Ecto neural progenitor cell (in vitro differentiated cells): ENCODE measurements around the gene PLEKHG5.

Experiments
- DNase-seq: peaks from one replicate; pipeline ENCODE4 v3.0.0-alpha.2; 2018; ENCODE audit warnings: low spot score

PLEKHG5 gene

DNA sequence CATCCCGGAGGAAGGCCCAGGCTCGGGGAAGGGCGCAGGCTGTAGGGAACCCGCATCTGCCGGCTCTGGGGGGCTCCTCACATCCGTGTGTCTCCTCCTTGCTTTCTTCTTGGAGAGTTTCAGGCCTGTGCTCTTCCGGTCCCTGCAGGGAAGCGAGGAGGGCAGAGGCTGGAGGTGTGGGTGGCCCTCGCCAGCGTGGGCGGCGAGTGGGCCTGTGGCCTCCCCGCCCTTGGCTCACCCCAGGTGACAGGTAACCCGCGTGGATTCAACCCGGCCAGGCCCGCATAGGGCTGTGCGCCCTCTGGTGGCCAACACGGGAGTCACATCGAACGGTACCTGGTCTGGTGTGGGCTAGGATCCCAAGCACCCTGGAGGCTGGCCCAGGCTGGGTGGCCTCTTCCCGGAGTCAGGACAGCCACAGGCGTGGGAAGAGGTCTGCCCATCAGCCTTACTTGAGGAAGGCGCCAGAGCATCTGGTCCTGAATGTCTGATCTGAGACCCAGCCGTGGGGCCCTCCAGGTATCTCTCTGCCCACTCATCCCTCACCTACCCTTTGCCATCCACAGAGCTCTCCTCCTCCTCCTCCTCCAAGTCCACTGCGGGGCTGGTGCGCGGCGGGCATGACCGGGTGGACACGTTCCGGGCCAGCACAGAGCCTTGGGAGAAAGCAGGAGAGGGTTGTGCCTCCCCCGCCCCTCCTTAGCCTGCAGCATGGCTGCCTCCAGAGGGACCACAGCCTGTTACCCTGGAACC, 15.9 kb downstream of the PLEKHG5 start:
- DNase-seq, result peak; percentile 84

DNA sequence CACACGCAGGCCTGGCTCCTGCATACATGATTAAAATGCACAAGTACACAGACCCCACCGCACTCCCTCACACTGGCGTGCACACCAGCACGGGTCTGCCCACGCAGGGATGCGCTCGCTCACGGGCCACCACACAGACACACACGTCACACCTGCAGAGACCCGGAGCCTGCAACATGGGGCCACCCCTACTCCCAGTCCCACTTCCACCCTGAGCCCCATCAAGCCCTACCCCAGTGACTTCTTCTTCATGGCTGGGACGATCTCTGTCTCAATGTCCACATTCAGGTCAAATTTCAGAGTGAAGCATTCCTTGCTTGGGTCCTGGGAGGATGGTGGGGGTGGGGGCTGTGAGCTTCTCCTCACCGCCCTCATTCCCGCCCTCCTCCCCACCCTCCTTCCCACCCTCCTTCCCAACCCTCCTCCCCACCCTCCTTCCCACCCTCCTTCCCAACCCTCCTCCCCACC, 16.6 kb downstream of the PLEKHG5 start:
- DNase-seq, result no peak

DNA sequence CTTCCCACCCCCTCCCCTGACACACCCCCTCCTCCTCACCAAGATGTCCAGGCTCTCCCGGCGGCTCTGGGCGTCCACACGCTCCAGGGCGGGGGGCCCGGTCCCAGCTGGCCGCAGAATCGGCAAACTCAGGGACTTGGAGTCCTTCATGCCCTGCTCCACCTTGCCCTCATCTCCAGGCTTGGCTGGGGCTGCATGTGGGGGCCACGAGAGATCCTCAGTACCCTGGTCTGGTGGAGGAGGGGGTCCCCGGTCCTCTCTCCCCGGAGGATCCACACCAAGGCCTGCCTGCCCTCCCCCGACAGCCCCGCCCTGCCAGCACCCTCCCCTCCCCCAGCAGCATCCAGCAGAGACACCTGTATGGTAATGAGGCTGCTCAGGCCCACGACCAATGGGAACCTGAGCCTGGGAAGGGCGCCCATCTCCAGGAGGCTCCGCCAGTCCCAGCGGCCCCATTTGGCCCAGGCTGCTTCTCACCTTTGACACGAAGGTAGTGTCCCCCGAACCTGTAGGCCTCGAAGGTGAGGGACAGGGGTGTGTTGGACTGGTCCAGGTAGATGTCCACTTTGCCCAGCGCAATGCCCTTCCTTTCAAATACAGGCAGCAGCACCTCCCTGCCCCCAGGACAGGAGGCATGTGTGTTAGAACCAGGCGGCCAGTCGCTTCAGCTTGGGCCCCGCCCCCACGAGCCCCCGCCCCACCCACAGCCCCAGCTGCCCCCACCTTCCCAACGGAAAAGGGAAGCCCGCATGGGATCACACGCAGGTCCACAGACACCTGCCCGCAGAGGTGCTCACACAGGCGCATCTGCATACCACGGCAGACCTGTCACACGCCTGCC, 17.3 kb downstream of the PLEKHG5 start:
- no peak for DNase-seq

DNA sequence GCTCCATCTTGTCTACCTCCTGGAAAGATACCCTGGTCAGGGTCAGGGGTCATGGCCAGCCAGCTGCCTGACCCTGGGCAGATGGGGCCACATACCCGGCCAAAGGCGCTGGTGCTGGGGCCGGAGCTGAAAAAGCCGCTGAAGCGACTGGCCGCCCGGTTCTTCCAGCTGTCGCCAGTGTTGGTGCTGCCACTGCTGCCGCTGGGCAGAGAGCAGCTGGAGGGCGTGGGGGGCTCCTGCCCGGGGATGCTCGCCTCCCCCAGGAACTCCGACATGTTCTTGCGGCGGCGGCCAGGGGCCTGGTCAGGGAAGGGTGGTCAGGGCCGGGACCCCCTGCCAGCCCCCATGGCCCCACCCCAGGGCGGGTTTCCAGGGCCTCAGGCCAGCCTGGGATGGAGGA, 18.3 kb downstream of the PLEKHG5 start:
- no peak for DNase-seq

DNA sequence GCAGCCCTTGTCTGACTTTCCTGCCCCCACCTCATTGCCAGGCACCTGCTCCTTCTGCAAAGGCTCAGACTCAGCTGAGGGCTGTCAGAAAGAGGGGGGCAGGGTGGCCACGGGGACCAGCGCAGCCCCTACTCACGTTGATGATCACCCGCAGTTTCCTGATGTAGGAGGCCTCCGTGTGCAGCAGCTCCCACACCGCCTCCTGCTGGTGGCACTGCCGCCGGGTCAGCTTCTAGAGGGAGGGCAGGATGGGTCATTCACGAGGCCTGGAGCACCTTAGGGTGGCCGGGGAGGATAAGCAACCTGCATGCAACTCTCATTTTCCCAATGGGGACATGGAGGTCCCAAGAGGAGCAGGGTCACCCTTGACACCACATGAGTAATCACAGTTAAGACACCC, 19.1 kb downstream of the PLEKHG5 start:
- no peak for DNase-seq

DNA sequence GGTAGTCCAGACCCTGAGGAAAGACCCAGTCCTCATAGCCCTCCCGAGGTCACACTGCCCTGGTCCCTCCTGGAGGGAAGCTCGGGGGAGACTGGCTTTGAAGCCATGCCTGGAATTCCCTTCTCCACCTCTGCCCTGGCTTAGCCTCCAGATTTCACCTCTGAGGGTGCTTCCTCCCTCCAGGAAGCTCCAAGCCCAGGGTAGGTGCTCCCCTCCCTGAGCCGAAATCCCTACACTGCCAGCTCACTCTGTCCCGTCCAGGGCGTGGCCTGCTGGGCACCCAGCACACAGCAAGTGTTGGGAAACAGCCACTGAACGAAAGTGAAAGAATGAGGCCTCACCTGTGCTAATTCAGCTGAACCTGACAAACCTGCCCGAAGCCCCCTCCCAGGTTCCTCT, 19.5 kb downstream of the PLEKHG5 start:
- DNase-seq, result no peak

DNA sequence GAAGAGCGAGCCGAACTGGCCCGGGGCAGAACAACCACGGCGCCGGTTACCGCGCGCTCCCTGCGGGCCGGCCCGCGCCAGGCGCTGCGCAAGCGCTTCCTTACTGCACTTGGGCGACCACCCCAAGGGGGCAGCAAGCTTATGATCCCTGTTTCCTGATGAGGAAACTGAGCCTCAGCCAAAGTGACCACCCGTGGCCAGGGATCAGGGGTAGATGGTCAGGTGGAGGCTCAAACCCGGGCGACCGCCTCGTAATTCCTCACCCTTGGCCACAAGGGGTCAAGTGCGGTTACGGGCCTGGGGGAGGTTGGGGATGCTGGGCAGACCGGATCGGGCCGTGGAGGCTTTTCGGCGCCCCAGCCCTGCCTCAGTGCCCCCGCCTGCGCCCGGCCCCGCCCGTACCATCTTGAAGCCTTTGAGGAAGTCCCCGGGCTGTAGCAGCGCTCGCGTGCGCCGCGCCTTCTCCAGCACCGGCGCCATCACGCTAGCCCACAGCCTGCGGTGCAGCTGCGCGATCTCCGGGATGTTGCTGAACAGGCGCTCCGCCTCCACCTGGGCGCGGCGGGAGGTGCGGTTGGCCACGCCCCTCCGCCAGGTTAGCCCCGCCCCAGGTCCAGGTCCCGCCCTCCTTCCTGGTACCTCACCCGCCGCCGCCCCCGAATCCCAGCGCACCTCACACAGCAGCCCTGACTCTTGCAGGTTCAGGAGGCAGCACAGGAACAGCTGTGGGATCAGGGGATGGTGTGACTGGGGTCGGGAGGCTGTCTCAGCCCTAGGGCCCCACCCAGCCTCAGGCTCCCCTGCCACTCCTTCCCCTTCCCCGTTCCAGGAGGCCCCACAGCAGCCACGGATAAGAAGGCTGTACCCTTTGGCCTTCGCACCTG, 20.1 kb downstream of the PLEKHG5 start:
- no peak for DNase-seq

DNA sequence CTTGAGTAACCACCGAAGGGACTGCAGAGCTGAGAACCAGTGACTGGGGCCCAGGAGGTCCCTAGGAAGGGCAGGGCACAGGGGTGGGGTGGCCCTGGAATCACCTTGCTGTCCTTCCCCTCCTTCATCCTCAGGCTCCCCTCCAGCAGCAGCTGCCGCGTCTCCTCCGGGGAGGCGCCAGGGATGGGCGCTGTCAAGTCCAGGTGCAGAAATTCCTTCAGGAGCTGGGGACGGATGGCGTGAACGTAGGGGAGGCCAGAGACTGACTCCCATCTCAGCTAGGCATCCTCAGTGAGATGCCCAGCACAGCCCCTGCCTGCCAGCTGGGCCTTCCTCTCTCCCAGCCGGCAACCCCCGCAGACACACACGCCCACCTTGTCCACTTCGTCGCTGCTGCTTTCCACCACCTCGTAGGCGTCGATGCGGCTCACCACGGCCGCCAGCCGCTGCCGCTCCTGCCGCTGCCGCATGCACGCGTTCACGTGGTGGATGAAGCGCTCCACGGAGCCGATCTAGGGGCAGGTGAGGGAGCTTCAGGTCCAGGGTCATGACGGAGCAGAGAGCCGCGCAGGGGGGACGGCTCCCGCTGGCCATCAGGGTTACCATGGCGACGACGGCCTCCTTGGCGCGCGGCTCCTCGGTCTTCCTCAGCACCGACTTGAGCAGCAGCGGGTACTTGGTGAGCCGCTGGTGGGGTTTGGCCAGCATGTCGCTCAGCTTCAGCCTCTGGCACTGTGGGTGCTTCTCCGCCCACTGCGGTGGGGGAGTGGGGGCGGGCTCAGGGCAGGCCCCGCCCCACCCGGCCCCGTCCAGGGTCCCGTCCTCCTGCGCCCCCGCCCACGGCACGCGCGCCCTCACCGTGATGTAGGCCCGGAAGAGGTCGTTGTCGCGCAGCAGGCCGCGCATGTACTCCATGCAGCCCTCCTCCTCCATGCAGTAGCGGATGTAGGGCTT, 21.1 kb downstream of the PLEKHG5 start:
- DNase-seq, result no peak

DNA sequence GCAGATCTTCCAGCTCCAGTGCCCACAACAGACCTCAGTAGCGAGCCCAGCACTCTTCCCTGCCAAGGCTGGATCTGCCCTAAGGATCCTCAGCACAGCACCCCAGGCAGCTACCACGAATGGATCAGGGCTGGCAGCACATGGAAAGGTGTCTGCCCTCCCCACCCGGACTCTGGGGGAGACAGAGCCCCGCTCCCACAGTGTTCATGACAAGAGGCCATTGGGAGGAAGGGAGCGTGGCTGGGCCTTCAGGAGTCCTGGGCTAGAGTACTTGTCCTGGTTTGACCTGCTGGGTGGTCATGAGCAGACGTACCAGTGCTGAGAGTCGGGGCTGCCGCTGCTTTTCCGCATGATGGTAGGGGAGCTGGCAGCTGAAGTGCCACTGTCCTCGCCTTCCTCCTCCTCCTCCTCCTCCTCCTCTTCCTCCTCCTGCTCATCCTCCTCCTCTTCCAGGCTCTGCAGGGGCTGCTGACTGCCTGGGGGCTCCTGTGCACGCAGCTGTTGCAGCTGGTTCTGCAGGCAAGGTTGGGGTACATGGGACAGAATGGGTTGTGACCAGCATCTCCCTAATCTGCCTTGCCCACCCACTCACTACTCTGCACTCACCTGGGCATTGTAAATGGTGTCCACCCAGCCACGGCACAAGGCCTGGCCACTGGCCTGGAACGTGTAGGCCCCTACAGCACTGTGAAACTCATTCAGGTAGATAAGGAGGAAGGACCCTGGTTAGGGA, 22.6 kb downstream of the PLEKHG5 start:
- DNase-seq, result no peak

DNA sequence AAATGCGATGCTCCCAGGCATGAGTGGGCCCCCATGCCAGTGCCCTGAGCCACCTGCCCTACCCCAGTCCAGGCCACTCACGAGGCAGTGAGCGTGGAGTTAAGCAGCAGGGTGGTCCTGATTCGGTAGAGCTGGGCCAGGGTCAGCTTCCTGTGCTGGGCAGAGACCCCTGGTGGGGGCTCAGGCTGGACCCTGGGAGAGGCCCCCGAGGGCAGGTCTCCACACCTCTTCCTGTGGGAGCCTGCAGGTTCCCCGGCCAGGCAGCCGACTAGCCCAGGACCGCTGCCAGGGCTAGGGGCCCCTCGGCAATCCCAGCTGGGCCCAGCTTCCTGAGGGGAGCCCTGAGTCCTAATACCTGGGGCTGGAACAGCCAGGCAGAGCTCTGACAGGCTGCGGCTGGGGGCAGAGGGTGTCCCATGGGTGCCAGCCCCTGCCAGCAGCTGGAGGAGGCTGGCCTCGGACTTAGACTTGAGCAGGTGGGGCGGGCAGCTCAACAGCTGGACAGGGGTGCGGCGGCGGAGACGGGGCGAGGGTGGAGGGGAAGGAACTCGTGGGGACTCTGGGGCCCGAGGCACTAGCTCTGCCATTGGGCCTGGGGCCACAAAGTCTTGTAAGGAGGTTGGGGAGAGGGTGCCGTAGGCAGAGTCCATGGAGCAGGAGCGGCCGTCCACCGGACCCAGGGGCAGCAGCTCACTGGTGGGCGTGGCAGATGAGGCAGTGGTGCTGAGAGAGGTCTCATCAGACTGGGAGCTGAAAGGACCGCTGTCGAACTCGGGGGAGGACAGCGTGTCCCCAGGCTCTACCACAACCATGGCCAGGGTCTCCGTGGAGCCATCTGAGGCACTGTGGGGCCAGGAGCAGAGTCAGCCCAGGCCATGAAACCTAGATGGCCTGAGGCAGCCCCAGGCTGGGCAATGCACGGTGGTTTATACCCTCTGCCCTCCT, 23.5 kb downstream of the PLEKHG5 start:
- no peak for DNase-seq

DNA sequence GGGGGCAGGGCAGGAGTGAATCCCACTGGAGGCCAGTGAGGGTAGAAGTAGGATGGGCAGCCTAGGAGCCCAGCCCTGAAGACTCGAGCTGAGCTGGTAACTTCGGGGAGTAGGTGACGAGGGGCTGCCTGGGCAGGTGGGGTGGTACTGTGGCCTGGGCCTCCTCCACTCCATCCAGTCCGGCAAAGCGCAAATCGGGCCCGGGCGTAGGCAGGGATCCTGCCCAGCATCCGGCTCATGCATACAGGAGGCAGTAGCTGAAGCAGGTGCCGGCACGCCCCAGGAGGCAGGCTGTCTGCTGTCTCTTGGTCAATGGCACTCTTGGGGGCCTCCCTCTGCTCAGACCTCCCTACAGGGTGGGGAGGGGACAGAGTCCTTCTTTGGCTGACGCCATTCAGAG, 24.2 kb downstream of the PLEKHG5 start:
- DNase-seq, result no peak

DNA sequence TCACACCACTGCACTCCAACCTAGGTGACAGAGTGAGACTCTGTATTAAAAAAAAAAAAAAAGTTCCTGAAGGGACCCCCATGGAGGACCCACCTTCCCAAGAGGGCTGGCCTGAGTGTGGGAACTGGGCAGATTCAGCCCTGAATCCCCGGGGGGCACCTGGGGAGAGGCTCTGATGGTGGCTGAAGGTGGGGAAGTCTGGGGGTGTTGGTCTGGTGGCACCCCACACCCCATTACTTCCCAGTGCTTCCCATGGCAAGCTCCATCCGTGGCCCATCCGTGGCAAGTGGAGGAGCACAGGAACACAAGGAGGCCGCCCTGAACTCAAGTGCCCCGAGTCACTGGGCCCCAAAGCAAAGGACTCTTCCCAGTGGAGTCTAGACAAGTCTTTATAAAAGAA, 24.7 kb downstream of the PLEKHG5 start:
- DNase-seq, result no peak

DNA sequence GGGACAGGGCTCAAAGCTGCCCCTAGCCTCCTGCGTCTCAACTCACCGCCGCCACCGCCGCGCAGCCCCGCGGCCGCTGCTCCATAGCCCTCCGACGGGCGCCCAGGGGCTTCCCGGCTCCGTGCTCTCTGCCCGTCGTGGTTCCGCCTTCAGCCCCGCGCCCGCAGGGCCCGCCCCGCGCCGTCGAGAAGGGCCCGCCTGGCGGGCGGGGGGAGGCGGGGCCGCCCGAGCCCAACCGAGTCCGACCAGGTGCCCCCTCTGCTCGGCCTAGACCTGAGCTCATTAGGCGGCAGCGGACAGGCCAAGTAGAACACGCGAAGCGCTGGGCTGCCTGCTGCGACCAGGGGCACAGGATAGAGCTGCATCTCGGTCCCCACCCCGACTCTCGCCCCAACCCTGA, 25.4 kb downstream of the PLEKHG5 start, which contains the start of gene TNFRSF25:
TNFRSF25 (minus strand) TSS at position 151 of the 400 bp plus-strand sequence; CDS start at position 85, 66 bp downstream.
- no peak for DNase-seq

DNA sequence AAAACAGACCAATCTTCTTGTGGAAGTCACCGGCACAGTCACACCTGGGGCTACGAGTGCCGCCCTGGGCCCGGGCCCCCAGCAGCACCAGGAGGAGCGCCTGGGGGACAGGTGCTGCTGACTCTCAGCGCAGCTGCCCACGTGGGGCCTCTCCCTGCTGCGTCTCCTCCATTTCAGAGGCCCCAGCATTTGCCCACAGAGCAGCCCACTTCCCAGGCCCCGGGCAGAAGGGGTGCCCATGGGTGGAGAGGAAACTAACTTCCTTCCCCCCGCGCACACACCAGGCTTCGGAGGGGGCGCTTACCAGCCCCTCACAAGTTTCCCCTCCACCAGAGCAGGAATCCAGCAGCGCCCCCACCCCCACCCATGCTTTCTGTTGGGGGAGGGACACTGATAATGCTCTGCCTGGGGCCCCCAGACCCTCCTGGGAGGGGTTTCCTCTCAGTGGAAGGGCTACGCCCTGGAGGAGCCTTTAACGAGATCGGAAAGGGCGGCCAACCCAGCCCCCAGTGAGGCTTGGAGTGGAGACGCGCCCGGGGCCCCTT, 25.9 kb downstream of the PLEKHG5 start:
- no peak for DNase-seq

DNA sequence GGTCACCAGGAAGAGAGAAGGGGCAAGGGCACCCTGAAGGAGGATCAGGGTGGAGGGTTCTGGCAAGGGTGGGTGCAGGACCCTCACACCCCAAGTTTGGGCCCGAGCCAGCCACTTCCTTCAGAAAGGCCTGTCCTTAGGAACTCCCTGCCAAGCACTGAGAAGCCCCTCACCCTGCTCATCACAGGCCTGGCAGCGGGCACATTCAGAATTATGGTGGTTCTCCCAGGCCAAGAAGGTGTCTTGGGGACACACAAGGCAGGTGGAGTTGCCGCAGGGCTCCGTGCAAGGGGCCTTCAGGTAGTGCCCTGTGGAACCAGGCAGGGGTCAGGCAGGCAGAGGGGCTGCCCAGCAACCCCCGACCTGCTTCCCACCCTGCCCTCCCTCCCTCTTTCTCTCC, 26.6 kb downstream of the PLEKHG5 start:
- no peak for DNase-seq

DNA sequence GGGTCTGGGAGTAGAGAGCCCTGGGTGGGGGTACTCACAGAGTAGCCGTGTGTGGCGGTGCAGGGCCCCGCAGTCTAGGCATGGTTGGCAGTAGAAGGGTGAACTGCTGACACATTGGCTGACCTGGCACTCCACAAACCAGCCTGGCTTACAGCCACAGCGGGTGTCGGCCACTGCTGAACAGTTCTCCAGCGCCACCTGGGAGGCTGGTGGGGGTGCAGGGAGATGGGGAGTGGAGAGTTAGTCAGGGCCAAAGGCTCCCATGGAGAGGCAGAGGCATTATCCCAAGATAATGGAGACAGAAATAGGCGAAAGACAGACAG, 27.0 kb downstream of the PLEKHG5 start:
- DNase-seq, result no peak

DNA sequence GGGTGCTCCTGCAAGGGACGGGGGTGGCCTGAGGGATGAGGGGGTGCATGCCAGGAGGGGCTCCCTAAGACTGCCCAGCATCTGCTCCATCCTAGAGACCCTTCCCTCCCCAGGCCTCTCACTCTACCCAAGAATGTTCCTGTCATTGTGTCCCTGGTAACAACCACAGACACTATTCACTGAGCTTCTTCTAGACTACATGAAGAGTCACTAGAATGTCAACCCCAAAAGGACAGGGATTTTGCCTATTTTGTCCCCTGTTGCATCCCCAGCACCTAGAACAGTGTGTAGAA, 28.4 kb downstream of the PLEKHG5 start:
- DNase-seq, result no peak

DNA sequence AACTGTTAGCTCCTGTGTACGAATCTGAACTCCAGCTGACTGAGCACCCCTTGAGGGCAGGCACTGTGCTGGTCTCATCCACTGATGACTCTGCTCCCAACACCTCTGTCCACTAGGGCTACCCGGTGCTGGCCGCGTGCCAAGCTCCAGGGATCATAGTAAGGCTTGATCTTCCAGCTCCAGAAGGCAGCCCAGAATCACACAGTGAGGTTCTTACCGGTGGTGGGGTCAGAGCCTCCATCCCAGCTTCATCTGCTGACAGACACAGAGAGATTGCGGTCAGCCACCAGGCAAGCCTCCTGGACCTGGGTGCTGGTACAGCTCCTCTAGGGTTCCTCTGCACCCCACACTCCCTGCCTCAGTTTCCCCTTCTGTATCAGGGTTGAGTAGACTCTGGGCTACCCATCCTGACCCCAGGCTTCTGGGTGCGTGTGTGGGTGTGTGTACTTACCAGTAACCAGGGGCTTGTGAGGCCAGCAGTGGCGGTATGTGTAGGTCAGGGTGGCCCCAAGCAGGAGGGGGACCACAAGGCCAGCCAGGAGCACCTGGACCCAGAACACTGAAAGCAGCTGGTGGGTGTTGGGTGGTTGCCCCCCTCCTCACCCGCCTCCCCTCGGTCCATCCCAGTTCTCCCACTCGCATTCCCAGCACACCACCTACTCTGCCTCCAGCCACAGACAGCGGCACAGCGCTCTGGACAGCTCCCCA, 28.9 kb downstream of the PLEKHG5 start:
- DNase-seq, result no peak
